ENCODE data around the gene DAPL1. TPM values are rescaled to one million over a fixed set of nuclear protein-coding genes. Genes with fewer than 3 reads are reported as not detected.

The DAPL1 gene
- total RNA-seq, 1 donor, result not detected

- no peak for DNase-seq (ENCODE audit: low read depth)
- H3K4me3 ChIP-seq (ENCODE audit: low read depth, low read length), result no peak overlapping the region
- TF ChIP-seq CTCF (IDR thresholded peaks at IDR 0.05; ENCODE audit: insufficient read depth, low read depth, low read length), result no peak
Measured at GRCh38 chr2:158815658-158816057, 20.5 kb downstream of the DAPL1 start.

GRCh38 chr2:158817588-158817987, 22.5 kb downstream of the DAPL1 start:
- no peak for TF ChIP-seq CTCF (IDR thresholded peaks at IDR 0.05; ENCODE audit: insufficient read depth, low read depth, low read length)
- H3K4me3 ChIP-seq (ENCODE audit: low read depth, low read length), result no peak overlapping the region
- no peak for DNase-seq (ENCODE audit: low read depth)

GRCh38 chr2:158818511-158818910, 23.4 kb downstream of the DAPL1 start:
- no peak for TF ChIP-seq CTCF (IDR thresholded peaks at IDR 0.05; ENCODE audit: insufficient read depth, low read depth, low read length)
- no peak for DNase-seq (ENCODE audit: low read depth)
- H3K4me3 ChIP-seq (ENCODE audit: low read depth, low read length), result no peak overlapping the region

- no peak for DNase-seq (ENCODE audit: low read depth)
- TF ChIP-seq CTCF (IDR thresholded peaks at IDR 0.05; ENCODE audit: insufficient read depth, low read depth, low read length), result no peak
- H3K4me3 ChIP-seq (ENCODE audit: low read depth, low read length), result no peak overlapping the region
Measured at GRCh38 chr2:158822193-158822592, 27.1 kb downstream of the DAPL1 start.

GRCh38 chr2:158823486-158824237, 28.5 kb downstream of the DAPL1 start:
- no peak for DNase-seq (ENCODE audit: low read depth)
- H3K4me3 ChIP-seq (ENCODE audit: low read depth, low read length), result no peak overlapping the region
- TF ChIP-seq CTCF (IDR thresholded peaks at IDR 0.05; ENCODE audit: insufficient read depth, low read depth, low read length), result no peak

- no peak for DNase-seq (ENCODE audit: low read depth)
- TF ChIP-seq CTCF (IDR thresholded peaks at IDR 0.05; ENCODE audit: insufficient read depth, low read depth, low read length), result no peak
- H3K4me3 ChIP-seq (ENCODE audit: low read depth, low read length), result no peak overlapping the region
Measured at GRCh38 chr2:158825021-158825420, 29.9 kb downstream of the DAPL1 start.

GRCh38 chr2:158826965-158827364, 31.8 kb downstream of the DAPL1 start:
- no peak for TF ChIP-seq CTCF (IDR thresholded peaks at IDR 0.05; ENCODE audit: insufficient read depth, low read depth, low read length)
- H3K4me3 ChIP-seq (ENCODE audit: low read depth, low read length), result no peak overlapping the region
- no peak for DNase-seq (ENCODE audit: low read depth)
